A673 (cell line): ENCODE measurements around the gene APOL5. TPM values are rescaled to one million over a fixed set of nuclear protein-coding genes. Genes with fewer than 3 reads are reported as not detected.

Experiments used
- BruUV-seq: library from RNA; stranded (reverse); fragments of 400-500 nt; replicated peaks from 2 replicates; lab custom pipeline; 2021; lab: Mats Ljungman, UMichigan
- CTCF ChIA-PET: fragments of 300-600 bp; sonication (Branson Sonifier 250); formaldehyde crosslinking; loops from one replicate; lab custom pipeline; 2022; ENCODE audit warnings: antibody characterized with exemption; lab: Charles Lee
- POLR2A ChIA-PET: fragments of 300-600 bp; sonication (Branson Sonifier 250); formaldehyde crosslinking; loops from one replicate; lab custom pipeline; 2022; ENCODE audit warnings: antibody characterized with exemption; ENCODE audit not compliant: low non-redundant PET; lab: Charles Lee
- DNase-seq: peaks from one replicate; pipeline ENCODE4 v3.0.0-alpha.2; 2015; ENCODE audit warnings: low spot score
- H3K27ac ChIP-seq: fragments of 200-600 bp; sonication (generic); 2 replicates; pipeline ENCODE4 v1.5.1; 2016; ENCODE audit warnings: mixed run types, low read depth, mild to moderate bottlenecking, mixed read lengths, antibody characterized with exemption, low read length; ENCODE audit not compliant: poor library complexity, severe bottlenecking
- H3K27me3 ChIP-seq: fragments of 200-600 bp; sonication (generic); replicated peaks from 2 replicates; pipeline ENCODE4 v1.6.1; 2017; ENCODE audit warnings: mixed run types, low read depth, mild to moderate bottlenecking, mixed read lengths, antibody characterized with exemption, low read length; ENCODE audit not compliant: insufficient read depth, poor library complexity
- H3K36me3 ChIP-seq: fragments of 200-600 bp; sonication (generic); 2 replicates; pipeline ENCODE4 v1.6.1; 2016; ENCODE audit warnings: mixed run types, mild to moderate bottlenecking, mixed read lengths, antibody characterized with exemption, low read length; ENCODE audit not compliant: insufficient read depth, poor library complexity, severe bottlenecking
- H3K4me1 ChIP-seq: fragments of 200-600 bp; sonication (generic); 2 replicates; pipeline ENCODE4 v1.6.1; 2017; ENCODE audit warnings: mixed run types, mild to moderate bottlenecking, mixed read lengths, antibody characterized with exemption, low read length; ENCODE audit not compliant: insufficient read depth, poor library complexity, severe bottlenecking
- H3K4me3 ChIP-seq: fragments of 200-600 bp; sonication (generic); 2 replicates; pipeline ENCODE4 v1.5.1; 2016; ENCODE audit warnings: low read depth, mixed run types, mild to moderate bottlenecking, mixed read lengths, low read length; ENCODE audit not compliant: poor library complexity, severe bottlenecking
- H3K9me3 ChIP-seq: fragments of 200-600 bp; sonication (generic); 2 replicates; pipeline ENCODE4 v1.6.1; 2016; ENCODE audit warnings: mixed run types, low read depth, mild to moderate bottlenecking, mixed read lengths, antibody characterized with exemption, low read length; ENCODE audit not compliant: poor library complexity, severe bottlenecking
- EZH2 ChIP-seq: fragments of 200-600 bp; sonication (generic); IDR thresholded peaks from 2 replicates; pipeline ENCODE4 v1.6.1; 2017; ENCODE audit warnings: borderline replicate concordance, low read depth, mild to moderate bottlenecking, mixed read lengths, antibody characterized with exemption, low read length; ENCODE audit not compliant: poor library complexity, severe bottlenecking
- intact Hi-C: fragments of 100-400 bp; cut with micrococcal nuclease; formaldehyde crosslinking; loops from one replicate; pipeline ENCODE4 v1.10.0; 2022; ENCODE audit not compliant: unreplicated experiment
- total RNA-seq: library from RNA; stranded (reverse); gene quantifications from 2 replicates; pipeline ENCODE4 v1.2.3, GENCODE V29; 2021
- TF ChIP-seq, protein P1 (sequence below): fragments of 300-800, 200-600 bp; sonication (generic); conservative IDR thresholded peaks from 2 replicates; pipeline ENCODE4 v1.5.1; 2017; ENCODE audit warnings: low read depth, mild to moderate bottlenecking, antibody characterized with exemption, low read length, moderate library complexity, mixed read lengths

Gene APOL5
- total RNA-seq, 1 experiment from 2014 or later = not detected

GRCh38 chr22:35712672-35713071 is 5.0 kb upstream of the APOL5 start:
- H3K9me3 ChIP-seq = no peaks in the 10 kb centered on the region
- intact Hi-C loops = loop anchor here (10.0 kb wide), 1 partner anchor 412 kb away; no protein-coding TSS in a partner anchor
- TF ChIP-seq EZH2 = no peak
- TF ChIP-seq, protein P1, sequence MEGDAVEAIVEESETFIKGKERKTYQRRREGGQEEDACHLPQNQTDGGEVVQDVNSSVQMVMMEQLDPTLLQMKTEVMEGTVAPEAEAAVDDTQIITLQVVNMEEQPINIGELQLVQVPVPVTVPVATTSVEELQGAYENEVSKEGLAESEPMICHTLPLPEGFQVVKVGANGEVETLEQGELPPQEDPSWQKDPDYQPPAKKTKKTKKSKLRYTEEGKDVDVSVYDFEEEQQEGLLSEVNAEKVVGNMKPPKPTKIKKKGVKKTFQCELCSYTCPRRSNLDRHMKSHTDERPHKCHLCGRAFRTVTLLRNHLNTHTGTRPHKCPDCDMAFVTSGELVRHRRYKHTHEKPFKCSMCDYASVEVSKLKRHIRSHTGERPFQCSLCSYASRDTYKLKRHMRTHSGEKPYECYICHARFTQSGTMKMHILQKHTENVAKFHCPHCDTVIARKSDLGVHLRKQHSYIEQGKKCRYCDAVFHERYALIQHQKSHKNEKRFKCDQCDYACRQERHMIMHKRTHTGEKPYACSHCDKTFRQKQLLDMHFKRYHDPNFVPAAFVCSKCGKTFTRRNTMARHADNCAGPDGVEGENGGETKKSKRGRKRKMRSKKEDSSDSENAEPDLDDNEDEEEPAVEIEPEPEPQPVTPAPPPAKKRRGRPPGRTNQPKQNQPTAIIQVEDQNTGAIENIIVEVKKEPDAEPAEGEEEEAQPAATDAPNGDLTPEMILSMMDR = 0 out of 2 replicates have a peak, but pooled peaks have one; percentile 7
- no peaks in the 10 kb centered on the region for H3K36me3 ChIP-seq
- no TSS peak for BruUV-seq
- no peak overlapping the region for H3K27ac ChIP-seq
- H3K4me1 ChIP-seq = peaks cover 4% of the 10 kb centered on the region
- ChIA-PET POLR2A (no interaction called here), CTCF (no interaction called here)
- H3K4me3 ChIP-seq = no peak overlapping the region
- H3K27me3 ChIP-seq = no peaks in the 10 kb centered on the region
- DNase-seq = no peak

DNA sequence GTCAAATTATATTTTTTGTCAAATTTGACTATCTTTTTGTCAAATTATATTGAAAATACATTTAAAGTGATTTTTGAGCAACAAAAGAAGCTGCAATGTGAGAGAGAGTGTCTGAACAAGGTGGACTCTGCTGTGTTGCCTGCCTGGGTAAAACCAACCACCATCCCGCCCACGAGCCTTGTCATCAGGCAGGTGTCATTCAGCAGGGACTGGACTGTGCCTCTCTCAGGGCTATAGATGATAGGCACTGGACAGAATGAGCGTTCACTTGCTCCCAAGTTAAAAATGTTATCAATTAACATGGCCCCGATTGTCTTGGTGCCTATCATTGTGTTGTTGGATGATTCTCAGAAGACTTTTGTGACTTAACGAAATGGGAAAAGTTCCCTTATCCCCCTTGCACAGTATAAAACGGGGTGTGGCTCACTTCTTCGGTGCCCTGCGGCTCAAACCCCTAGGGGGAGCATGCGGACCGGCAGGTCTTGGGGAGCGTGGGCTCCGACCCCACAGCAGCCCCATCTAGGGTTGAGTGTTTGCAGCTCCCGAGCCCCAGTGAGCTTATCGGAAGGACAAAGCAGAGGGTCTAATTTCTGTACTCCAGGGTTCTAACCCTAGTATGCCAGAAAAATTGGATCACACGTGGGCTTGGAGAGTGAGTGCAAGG is 1.7 kb downstream of the APOL5 start:
- Histone ChIP-seq H3K27me3 (no peaks in the 10 kb centered on the region), H3K4me3 (no peak overlapping the region), H3K4me1 (no peaks in the 10 kb centered on the region), H3K27ac (no peak overlapping the region), H3K9me3 (no peaks in the 10 kb centered on the region), H3K36me3 (no peaks in the 10 kb centered on the region)
- intact Hi-C loops = loop anchor here (10.0 kb wide), 1 partner anchor 405 kb away; no protein-coding TSS in a partner anchor
- no TSS peak for BruUV-seq
- ChIA-PET POLR2A (no interaction called here), CTCF (no interaction called here)
- TF ChIP-seq, protein P1 = peak; percentile 37
- no peak for TF ChIP-seq EZH2
- DNase-seq = no peak

DNA sequence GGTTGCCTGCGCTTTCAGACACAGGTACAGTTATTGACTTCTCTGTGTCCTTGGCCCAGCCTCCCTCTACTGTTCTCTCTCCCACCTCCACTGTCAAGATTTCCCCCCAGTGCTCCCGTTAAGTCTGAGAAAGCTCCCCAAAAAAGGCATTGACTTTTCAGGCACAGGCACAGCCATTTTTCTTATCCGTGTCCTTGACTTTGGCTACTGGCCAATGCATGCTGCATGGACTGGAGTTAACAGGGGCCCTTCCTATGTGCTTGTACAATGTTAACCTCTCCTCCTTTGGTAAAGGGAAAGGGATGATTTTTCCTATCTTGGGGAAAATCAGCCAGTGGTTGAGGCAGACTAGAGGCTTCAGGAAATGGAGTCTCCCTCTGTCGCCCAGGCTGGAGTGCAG is 4.3 kb downstream of the APOL5 start:
- intact Hi-C loops = no loop called here
- POLR2A ChIA-PET = no interaction called here
- CTCF ChIA-PET = no interaction called here
- Histone ChIP-seq H3K27me3 (no peaks in the 10 kb centered on the region), H3K4me1 (no peaks in the 10 kb centered on the region), H3K36me3 (no peaks in the 10 kb centered on the region), H3K9me3 (no peaks in the 10 kb centered on the region), H3K27ac (no peak overlapping the region), H3K4me3 (no peak overlapping the region)
- no peak for DNase-seq
- no TSS peak for BruUV-seq
- no peak for TF ChIP-seq EZH2
- TF ChIP-seq, protein P1 = no peak
